Activated T-cell treated with anti-CD3 and anti-CD28 coated beads for 48 hours (primary cell): ENCODE measurements around the gene GTSE1.
A peak's percentile ranks its signal among the peaks of the same experiment; 100 is the strongest.
"Not testable (repeated sequence)": the region's sequence is repeated elsewhere in the genome, so short reads cannot be mapped to it uniquely, and the experiment has no call there.

Experiments used
- DNase-seq: peaks from one replicate; pipeline ENCODE4 v3.0.0-alpha.2; 2020; ENCODE audit warnings: low read depth

GTSE1 gene

GRCh38 chr22:46296257-46297150, at the start of gene GTSE1:
Gene GTSE1 (plus strand): TSS chr22:46296870. CDS start chr22:46297401, 531 bp downstream.
- peak; percentile 96 for DNase-seq

- no peak for DNase-seq
Measured at GRCh38 chr22:46247443-46247975, 49.2 kb upstream of the GTSE1 start.

- DNase-seq, result peak; percentile 90
Measured at GRCh38 chr22:46250035-46250782, 46.5 kb upstream of the GTSE1 start, which contains the start of gene CDPF1. Gene CDPF1 (minus strand): TSS chr22:46250293. CDS start chr22:46248284, 2,009 bp downstream.

GRCh38 chr22:46250783-46251125, 45.9 kb upstream of the GTSE1 start:
- no peak for DNase-seq

- no peak for DNase-seq
Measured at GRCh38 chr22:46251266-46251665, 45.4 kb upstream of the GTSE1 start.

- DNase-seq, result no peak
Measured at GRCh38 chr22:46251816-46252380, 44.8 kb upstream of the GTSE1 start.

GRCh38 chr22:46256358-46256958, 40.2 kb upstream of the GTSE1 start:
- no peak for DNase-seq

GRCh38 chr22:46259374-46259773, 37.3 kb upstream of the GTSE1 start:
- no peak for DNase-seq

- no peak for DNase-seq
Measured at GRCh38 chr22:46260038-46260437, 36.6 kb upstream of the GTSE1 start.

- peak; percentile 33 for DNase-seq
Measured at GRCh38 chr22:46262449-46263215, 34.0 kb upstream of the GTSE1 start.

- DNase-seq, result no peak
Measured at GRCh38 chr22:46263216-46263590, 33.5 kb upstream of the GTSE1 start, which contains the start of gene PKDREJ. Gene PKDREJ (minus strand): TSS chr22:46263343. CDS start chr22:46263322, 21 bp downstream.

- DNase-seq, result not testable (repeated sequence)
Measured at GRCh38 chr22:46264520-46264919, 32.1 kb upstream of the GTSE1 start.

- not testable (repeated sequence) for DNase-seq
Measured at GRCh38 chr22:46265627-46266026, 31.0 kb upstream of the GTSE1 start.

GRCh38 chr22:46267431-46268279, 29.0 kb upstream of the GTSE1 start, which contains the start of gene TTC38:
Gene TTC38 (plus strand): TSS chr22:46268008. CDS start chr22:46268040, 32 bp downstream.
- peak; percentile 26 for DNase-seq

GRCh38 chr22:46269564-46269963, 27.1 kb upstream of the GTSE1 start:
- DNase-seq, result no peak

GRCh38 chr22:46272196-46272595, 24.5 kb upstream of the GTSE1 start:
- no peak for DNase-seq

- DNase-seq, result no peak
Measured at GRCh38 chr22:46272762-46273431, 23.8 kb upstream of the GTSE1 start.

GRCh38 chr22:46273432-46274148, 23.1 kb upstream of the GTSE1 start:
- DNase-seq, result no peak

- DNase-seq, result no peak
Measured at GRCh38 chr22:46274381-46274780, 22.3 kb upstream of the GTSE1 start.
